Stomach (tissue), 4 donors: ENCODE data around the gene ABCC1.

Experiments
- POLR2A ChIP-seq, 4 donors: fragments of 450-650 bp; IDR thresholded peaks; one replicate each; pipeline ENCODE4 v1.6.1; 2016; ENCODE audit warnings: antibody characterized with exemption in 4 of 4, control low read depth in 2 of 4, mild to moderate bottlenecking in 1 of 4, moderate library complexity in 1 of 4
- TF ChIP-seq, protein P1 (sequence below), 7 experiments: fragments of 450-650 bp in 4 of 7; fragments of 200-600 bp in 3 of 7; sonication (generic) in 3 of 7; IDR thresholded peaks; one replicate each; pipeline ENCODE4 v1.5.1; 2016 to 2019; ENCODE audit warnings: antibody characterized with exemption in 7 of 7, control low read depth in 2 of 7, mild to moderate bottlenecking in 1 of 7

GRCh38 chr16:16144416-16144815, 195.0 kb downstream of the ABCC1 start:
- TF ChIP-seq, protein P1, sequence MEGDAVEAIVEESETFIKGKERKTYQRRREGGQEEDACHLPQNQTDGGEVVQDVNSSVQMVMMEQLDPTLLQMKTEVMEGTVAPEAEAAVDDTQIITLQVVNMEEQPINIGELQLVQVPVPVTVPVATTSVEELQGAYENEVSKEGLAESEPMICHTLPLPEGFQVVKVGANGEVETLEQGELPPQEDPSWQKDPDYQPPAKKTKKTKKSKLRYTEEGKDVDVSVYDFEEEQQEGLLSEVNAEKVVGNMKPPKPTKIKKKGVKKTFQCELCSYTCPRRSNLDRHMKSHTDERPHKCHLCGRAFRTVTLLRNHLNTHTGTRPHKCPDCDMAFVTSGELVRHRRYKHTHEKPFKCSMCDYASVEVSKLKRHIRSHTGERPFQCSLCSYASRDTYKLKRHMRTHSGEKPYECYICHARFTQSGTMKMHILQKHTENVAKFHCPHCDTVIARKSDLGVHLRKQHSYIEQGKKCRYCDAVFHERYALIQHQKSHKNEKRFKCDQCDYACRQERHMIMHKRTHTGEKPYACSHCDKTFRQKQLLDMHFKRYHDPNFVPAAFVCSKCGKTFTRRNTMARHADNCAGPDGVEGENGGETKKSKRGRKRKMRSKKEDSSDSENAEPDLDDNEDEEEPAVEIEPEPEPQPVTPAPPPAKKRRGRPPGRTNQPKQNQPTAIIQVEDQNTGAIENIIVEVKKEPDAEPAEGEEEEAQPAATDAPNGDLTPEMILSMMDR (IDR thresholded peaks at IDR 0.05) = no peak
- no peak for TF ChIP-seq POLR2A (IDR thresholded peaks at IDR 0.05)
